IMR-90 (cell line): ENCODE results near the gene DCLK1.

Experiments used
- BHLHE40 ChIP-seq: fragments of 150-350 bp; IDR thresholded peaks from 2 replicates; pipeline ENCODE4 v1.6.1; 2016; ENCODE audit warnings: mild to moderate bottlenecking, low read depth, low read length
- CEBPB ChIP-seq: IDR thresholded peaks from 2 replicates; pipeline ENCODE4 v1.6.1; 2012; ENCODE audit warnings: low read depth, low read length, improper control_type of control experiment
- CHD1 ChIP-seq: IDR thresholded peaks from 2 replicates; pipeline ENCODE4 v1.6.1; 2012; ENCODE audit warnings: low read depth, low read length, improper control_type of control experiment
- CTCF ChIP-seq: conservative IDR thresholded peaks from 2 replicates; pipeline ENCODE4 v1.5.1; 2012; ENCODE audit warnings: mild to moderate bottlenecking, low read depth, low read length, improper control_type of control experiment
- MAFK ChIP-seq: IDR thresholded peaks from 2 replicates; pipeline ENCODE4 v1.6.1; 2012; ENCODE audit warnings: low read depth, low read length, improper control_type of control experiment
- MAZ ChIP-seq: IDR thresholded peaks from 2 replicates; pipeline ENCODE4 v1.6.1; 2012; ENCODE audit warnings: low read depth, mild to moderate bottlenecking, low read length, improper control_type of control experiment, moderate library complexity, borderline replicate concordance
- MXI1 ChIP-seq: IDR thresholded peaks from 2 replicates; pipeline ENCODE4 v1.6.1; 2012; ENCODE audit warnings: low read depth, mild to moderate bottlenecking, low read length, moderate library complexity, borderline replicate concordance
- NFE2L2 ChIP-seq: fragments of 150-350 bp; IDR thresholded peaks from 2 replicates; pipeline ENCODE4 v1.6.1; 2016; ENCODE audit warnings: low read depth, mild to moderate bottlenecking, low read length
- POLR2A ChIP-seq: IDR thresholded peaks from 2 replicates; pipeline ENCODE4 v1.6.1; 2012; ENCODE audit warnings: mild to moderate bottlenecking, low read depth, low read length
- RAD21 ChIP-seq: IDR thresholded peaks from 2 replicates; pipeline ENCODE4 v1.6.1; 2012; ENCODE audit warnings: low read length, improper control_type of control experiment
- RCOR1 ChIP-seq: IDR thresholded peaks from 2 replicates; pipeline ENCODE4 v1.6.1; 2012; ENCODE audit warnings: mild to moderate bottlenecking, low read length, improper control_type of control experiment; ENCODE audit not compliant: insufficient replicate concordance
- RFX5 ChIP-seq: IDR thresholded peaks from 2 replicates; pipeline ENCODE4 v1.8.0; 2012; ENCODE audit warnings: low read depth, mild to moderate bottlenecking, low read length, moderate library complexity
- SMC3 ChIP-seq: fragments of 150-350 bp; IDR thresholded peaks from 2 replicates; pipeline ENCODE4 v1.6.1; 2016; ENCODE audit warnings: low read depth, mild to moderate bottlenecking, antibody characterized with exemption, low read length, moderate library complexity
- USF2 ChIP-seq: fragments of 150-350 bp; IDR thresholded peaks from 2 replicates; pipeline ENCODE4 v1.6.1; 2017; ENCODE audit warnings: mild to moderate bottlenecking, antibody characterized with exemption, low read length, low read depth

GRCh38 chr13:35995136-35995535 lies 136.0 kb downstream of the DCLK1 start:
- TF ChIP-seq MAZ (no peak), RCOR1 (no peak), CTCF (no peak), POLR2A (no peak), RAD21 (no peak), NFE2L2 (no peak), SMC3 (no peak), RFX5 (no peak), CEBPB (peak; percentile 46), BHLHE40 (no peak), USF2 (no peak), MXI1 (no peak), CHD1 (no peak), MAFK (no peak)
